ENCODE results near the gene PRPF19.

Gene PRPF19

DNA sequence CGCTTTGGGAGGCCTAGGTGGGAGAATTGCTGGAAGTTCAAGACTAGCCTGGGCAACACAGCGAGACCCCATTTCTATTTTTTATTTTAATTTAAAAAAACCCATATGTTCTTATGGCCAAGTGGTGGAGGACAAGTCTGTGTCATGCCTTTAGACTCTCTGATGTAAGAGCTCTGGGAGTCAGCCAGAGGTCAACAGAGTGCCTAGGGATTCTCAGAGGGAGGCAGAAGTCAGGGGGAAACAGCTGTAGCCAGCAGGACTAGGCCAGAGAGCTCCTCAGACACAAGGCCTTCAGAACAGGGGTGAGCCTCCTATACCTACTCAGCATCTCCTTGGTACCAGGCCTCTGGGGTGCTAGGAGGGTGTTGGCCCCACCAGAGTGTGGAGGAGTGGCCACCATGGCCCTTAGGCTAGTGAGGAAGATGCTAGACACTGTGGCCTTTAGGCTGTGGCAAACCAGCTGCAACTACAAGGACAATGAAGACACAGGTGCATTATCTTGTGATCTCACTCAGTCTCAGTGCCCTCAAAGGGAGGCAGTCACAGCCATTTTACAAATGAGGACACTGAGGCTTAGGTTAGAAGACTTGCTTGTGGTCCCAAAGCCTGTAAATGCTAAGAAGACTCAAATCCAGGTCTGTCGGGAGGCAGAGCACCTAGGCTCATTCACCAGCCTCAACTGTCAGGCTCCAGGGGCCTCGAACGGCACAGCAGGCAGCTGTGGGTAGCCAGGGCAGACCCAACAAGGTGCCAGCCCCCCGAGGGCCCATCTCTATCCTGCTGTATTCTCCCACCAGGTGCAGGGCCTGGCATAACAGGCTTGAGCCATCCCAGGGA lies 34.0 kb downstream of the PRPF19 start:
- H3K9me3 ChIP-seq = no peaks in the 10 kb centered on the region
- no peak overlapping the region for H3K4me3 ChIP-seq
- peak overlapping the region; percentile 73 for H3K4me2 ChIP-seq
- peak overlapping the region; percentile 60 for H3K27ac ChIP-seq
- peaks cover 60% of the 10 kb centered on the region for H3K4me1 ChIP-seq
- TF ChIP-seq Cebpa-rat (IDR thresholded peaks at IDR 0.05) = no peak
- peak overlapping the region; percentile 1; the same call in 1 of the 2 replicates for H3K9ac ChIP-seq
- peaks cover 24% of the 10 kb centered on the region; the same call in 1 of the 2 replicates for H3K36me3 ChIP-seq
- no peaks in the 10 kb centered on the region for H4K20me1 ChIP-seq
- no peaks in the 10 kb centered on the region for H3K27me3 ChIP-seq

DNA sequence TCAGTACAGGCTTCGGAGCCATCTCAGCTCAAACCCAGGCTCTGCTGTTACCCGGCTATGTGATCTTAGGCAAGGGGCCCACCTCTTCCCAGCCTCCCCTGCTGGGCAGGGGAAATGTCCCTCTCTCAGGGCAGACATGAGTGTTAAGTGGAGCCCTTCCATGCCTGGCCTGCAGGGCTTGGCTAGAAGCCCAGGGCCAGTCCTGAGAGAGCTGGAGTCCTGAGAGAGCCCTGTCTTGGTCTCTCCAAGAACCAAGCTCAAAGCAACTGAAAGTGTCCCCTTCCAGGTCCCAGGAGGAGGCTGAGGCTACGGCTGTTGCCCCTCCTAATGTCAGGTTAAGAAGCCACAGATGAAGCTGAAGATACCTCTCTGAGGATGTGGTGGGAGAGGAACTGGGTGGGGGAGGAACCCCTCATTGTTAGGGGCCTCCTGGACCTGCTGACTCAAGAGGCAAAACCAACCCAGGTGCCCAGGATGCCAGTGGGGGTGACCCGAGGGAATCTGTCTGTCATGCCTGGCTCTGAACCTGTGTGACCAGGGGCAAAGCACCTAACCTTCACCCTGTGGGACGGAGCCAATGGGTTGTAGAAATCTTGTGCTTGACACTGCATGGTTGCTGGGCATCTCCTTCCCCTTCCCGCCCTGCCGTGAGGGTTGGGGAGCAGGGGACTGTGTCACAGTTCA lies 34.9 kb downstream of the PRPF19 start:
- Histone ChIP-seq H3K9ac (0 out of 2 replicates have a peak overlapping the region, but pooled peaks have one; percentile 2), H3K4me3 (no peak overlapping the region), H3K27me3 (no peaks in the 10 kb centered on the region), H4K20me1 (no peaks in the 10 kb centered on the region), H3K4me2 (peak overlapping the region; percentile 73), H3K9me3 (no peaks in the 10 kb centered on the region), H3K4me1 (peaks cover 68% of the 10 kb centered on the region), H3K36me3 (peaks cover 17% of the 10 kb centered on the region; the same call in 1 of the 2 replicates), H3K27ac (peak overlapping the region; percentile 60)
- TF ChIP-seq Cebpa-rat (IDR thresholded peaks at IDR 0.05) = no peak

DNA sequence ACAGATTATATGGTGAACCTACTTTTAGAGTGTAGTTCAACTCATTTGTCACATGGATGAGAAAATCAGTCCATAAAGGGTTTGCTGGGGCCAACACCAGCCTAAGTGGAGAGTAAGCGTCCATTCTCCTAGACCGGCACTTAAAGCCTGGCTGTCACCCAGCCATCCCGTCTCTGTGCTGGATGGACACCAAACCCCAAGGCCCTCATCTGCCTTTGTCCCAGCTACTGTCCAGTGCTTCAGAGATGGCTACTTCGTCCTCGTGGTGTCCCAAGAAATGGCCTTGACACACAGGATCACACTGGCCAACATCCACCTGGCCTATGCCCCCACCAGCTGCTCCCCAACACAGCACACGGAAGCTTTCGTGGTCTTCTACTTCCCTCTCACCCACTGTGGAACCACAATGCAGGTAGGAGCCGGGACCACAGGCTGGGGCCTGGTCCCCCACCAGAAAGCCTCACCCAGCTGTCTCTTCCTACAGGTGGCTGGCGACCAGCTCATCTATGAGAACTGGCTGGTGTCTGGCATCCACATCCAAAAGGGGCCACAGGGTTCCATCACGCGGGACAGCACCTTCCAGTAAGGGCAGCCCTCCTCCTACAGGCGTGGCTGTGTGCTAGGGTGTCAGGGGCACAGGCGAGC lies 35.5 kb downstream of the PRPF19 start:
- no peaks in the 10 kb centered on the region for H3K27me3 ChIP-seq
- H3K9me3 ChIP-seq = no peaks in the 10 kb centered on the region
- no peak for TF ChIP-seq Cebpa-rat (IDR thresholded peaks at IDR 0.05)
- peak overlapping the region; percentile 60 for H3K27ac ChIP-seq
- H3K4me3 ChIP-seq = no peak overlapping the region
- H3K4me1 ChIP-seq = peaks cover 74% of the 10 kb centered on the region
- 0 out of 2 replicates have a peak overlapping the region, but pooled peaks have one; percentile 2 for H3K9ac ChIP-seq
- peak overlapping the region; percentile 73 for H3K4me2 ChIP-seq
- H3K36me3 ChIP-seq = peaks cover 14% of the 10 kb centered on the region; the same call in 1 of the 2 replicates
- H4K20me1 ChIP-seq = no peaks in the 10 kb centered on the region

DNA sequence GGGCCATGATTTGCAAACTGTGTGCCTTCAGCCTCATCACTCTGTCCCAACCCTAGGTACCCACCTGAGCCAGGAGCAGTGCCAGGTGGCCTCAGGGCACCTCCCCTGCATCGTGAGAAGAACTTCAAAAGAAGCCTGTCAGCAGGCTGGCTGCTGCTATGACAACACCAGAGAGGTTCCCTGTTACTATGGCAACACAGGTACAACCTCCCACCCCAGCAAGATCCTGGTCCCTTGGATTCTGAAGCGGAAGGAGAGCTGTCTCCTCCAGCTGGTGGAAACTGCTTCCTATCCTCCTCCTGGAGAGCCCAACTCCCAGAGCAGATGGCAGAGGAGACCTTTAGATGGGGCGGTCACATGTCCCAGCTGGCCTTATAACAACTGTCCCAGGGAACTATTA lies 36.1 kb downstream of the PRPF19 start:
- Histone ChIP-seq H3K4me1 (peaks cover 78% of the 10 kb centered on the region), H3K4me2 (peak overlapping the region; percentile 73), H3K27ac (no peak overlapping the region), H3K4me3 (no peak overlapping the region), H3K27me3 (no peaks in the 10 kb centered on the region), H3K9me3 (no peaks in the 10 kb centered on the region), H3K9ac (no peak overlapping the region), H4K20me1 (no peaks in the 10 kb centered on the region), H3K36me3 (peaks cover 9% of the 10 kb centered on the region; the same call in 1 of the 2 replicates)
- TF ChIP-seq Cebpa-rat (IDR thresholded peaks at IDR 0.05) = no peak

DNA sequence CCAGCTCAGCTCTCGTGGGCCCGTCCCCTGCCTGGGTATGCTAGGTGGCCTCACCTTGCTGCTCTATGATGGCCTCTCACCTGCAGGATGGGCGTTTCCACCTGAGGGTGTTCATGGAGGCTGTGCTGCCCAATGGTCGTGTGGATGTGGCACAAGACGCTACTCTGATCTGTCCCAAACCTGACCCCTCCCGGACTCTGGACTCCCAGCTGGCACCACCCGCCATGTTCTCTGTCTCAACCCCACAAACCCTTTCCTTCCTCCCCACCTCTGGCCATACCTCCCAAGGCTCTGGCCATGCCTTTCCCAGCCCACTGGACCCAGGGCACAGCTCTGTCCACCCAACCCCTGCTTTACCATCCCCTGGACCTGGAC lies 36.9 kb downstream of the PRPF19 start:
- H3K4me2 ChIP-seq = peak overlapping the region; percentile 69; the same call in 1 of the 2 replicates
- H3K27ac ChIP-seq = 0 out of 2 replicates have a peak overlapping the region, but pooled peaks have one; percentile 42
- H3K36me3 ChIP-seq = peaks cover under 1% of the 10 kb centered on the region; the same call in 1 of the 2 replicates
- no peak for TF ChIP-seq Cebpa-rat (IDR thresholded peaks at IDR 0.05)
- no peaks in the 10 kb centered on the region for H3K27me3 ChIP-seq
- peaks cover 86% of the 10 kb centered on the region for H3K4me1 ChIP-seq
- no peak overlapping the region for H3K9ac ChIP-seq
- H3K4me3 ChIP-seq = no peak overlapping the region
- no peaks in the 10 kb centered on the region for H3K9me3 ChIP-seq
- H4K20me1 ChIP-seq = no peaks in the 10 kb centered on the region

DNA sequence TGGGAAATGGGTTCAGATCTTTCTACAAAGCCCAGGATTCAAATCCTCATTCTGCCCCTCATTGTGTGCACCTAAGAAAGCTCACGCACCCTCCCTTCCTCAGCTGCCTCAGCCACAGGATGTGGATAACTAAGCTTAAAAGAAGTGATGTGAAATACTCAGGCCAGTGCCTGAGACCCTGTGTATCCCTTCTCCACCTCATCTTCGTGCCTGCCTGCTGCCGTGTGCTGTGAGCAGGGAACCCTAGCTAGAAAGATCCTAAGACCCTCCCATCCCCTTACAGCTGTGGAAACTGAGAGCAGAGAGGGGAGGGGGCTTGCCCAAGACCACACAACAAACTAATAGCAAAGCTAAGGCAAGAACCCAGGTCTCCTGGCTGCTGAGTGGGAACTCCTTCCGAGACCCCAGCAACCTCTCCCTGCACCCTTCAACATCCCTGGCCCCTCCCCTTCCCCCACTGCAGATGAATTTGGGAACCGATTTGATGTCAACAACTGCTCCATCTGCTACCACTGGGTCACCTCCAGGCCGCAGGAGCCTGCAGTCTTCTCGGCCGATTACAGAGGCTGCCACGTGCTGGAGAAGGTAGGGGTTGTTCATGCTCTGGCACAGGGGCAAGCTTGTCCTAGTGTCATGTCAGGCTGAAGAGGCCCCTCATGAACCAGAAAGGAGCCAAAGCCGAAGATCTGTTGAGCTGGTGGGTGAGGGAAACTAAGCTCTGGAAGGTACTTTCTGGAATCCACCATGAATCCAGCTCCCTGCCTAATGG lies 37.5 kb downstream of the PRPF19 start:
- Histone ChIP-seq H3K4me3 (no peak overlapping the region), H3K27me3 (no peaks in the 10 kb centered on the region), H4K20me1 (no peaks in the 10 kb centered on the region), H3K36me3 (no peaks in the 10 kb centered on the region), H3K4me1 (peaks cover 92% of the 10 kb centered on the region), H3K27ac (peak overlapping the region; percentile 42; the same call in 1 of the 2 replicates), H3K4me2 (peak overlapping the region; percentile 69), H3K9ac (no peak overlapping the region; the same call in 1 of the 2 replicates), H3K9me3 (no peaks in the 10 kb centered on the region)
- no peak for TF ChIP-seq Cebpa-rat (IDR thresholded peaks at IDR 0.05)

DNA sequence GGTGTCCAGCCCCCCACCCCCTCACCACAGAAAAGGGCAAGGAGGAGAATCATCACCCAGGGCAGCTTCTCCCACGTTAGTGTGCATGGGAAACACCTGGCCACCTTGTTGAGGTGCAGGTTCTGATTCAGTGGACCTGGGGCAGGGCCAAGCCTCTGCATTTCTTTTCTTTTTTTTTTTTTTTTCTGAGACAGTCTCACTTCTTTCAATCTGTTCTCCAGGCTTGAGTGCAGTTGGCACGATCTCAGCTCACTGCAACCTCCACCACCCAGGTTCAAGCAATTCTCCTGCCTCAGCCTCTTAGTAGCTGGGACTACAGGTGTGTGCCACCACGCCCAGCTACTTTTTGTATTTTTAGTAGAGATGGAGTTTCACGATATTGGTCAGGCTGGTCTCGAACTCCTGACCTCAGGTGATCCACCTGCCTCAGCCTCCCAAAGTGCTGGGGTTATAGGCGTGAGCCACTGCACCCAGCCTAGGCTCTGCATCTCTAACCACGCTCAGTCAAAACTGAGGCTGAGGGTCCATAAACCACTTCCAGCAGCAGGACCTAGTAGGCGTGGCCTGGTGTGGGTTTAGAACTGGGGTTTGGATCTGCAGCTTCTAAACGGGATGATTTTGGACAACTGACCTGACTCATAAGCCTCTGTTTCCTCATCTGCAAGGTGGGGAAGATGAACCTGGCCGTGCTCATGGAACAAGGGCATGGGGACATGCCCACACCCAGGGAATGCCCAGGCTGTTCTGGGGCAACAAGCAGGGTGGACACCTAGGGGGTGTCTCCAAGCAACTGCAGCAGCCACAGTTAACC lies 38.3 kb downstream of the PRPF19 start:
- no peaks in the 10 kb centered on the region for H4K20me1 ChIP-seq
- H3K27me3 ChIP-seq = no peaks in the 10 kb centered on the region
- peaks cover 95% of the 10 kb centered on the region for H3K4me1 ChIP-seq
- H3K9me3 ChIP-seq = no peaks in the 10 kb centered on the region
- TF ChIP-seq Cebpa-rat (IDR thresholded peaks at IDR 0.05) = no peak
- no peak overlapping the region for H3K4me3 ChIP-seq
- H3K9ac ChIP-seq = peak overlapping the region; percentile 59; the same call in 1 of the 2 replicates
- peak overlapping the region; percentile 69 for H3K4me2 ChIP-seq
- peak overlapping the region; percentile 78 for H3K27ac ChIP-seq
- no peaks in the 10 kb centered on the region for H3K36me3 ChIP-seq

All from BLaER1 (cell line).